Uterus (tissue), 2 donors: Measurements from ENCODE around the gene SLC16A7.

Experiments
- POLR2A ChIP-seq, 2 donors: fragments of 450-650 bp; IDR thresholded peaks; one replicate each; pipeline ENCODE4 v1.6.1; 2016; ENCODE audit warnings: antibody characterized with exemption in 2 of 2, mild to moderate bottlenecking in 1 of 2, moderate library complexity in 1 of 2
- TF ChIP-seq, protein P1 (sequence below), 4 experiments: fragments of 200-600 bp in 2 of 4; fragments of 450-650 bp in 2 of 4; sonication (generic) in 2 of 4; IDR thresholded peaks; one replicate each; pipeline ENCODE4 v1.5.1; 2016 to 2019; ENCODE audit warnings: antibody characterized with exemption in 4 of 4, mild to moderate bottlenecking in 2 of 4, moderate library complexity in 1 of 4

DNA sequence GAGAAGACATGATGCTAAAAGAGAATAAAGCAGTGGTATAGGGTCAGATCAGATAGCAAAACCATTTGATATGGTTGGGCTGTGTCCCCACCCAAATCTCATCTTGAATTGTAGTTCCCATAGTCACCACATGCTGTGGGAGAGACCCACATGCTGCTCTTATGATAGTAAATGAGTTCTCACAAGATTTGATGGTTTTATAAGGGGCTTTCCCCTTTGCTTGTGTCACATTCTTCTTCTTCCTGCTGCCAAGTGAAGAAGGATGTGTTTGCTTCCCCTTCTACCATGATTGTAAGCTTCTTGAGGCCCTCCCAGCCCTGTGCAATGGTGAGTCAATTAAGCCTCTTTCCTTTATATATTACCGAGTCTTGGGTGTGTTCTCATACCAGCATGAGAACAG, 49.4 kb downstream of the SLC16A7 start:
- TF ChIP-seq, protein P1, sequence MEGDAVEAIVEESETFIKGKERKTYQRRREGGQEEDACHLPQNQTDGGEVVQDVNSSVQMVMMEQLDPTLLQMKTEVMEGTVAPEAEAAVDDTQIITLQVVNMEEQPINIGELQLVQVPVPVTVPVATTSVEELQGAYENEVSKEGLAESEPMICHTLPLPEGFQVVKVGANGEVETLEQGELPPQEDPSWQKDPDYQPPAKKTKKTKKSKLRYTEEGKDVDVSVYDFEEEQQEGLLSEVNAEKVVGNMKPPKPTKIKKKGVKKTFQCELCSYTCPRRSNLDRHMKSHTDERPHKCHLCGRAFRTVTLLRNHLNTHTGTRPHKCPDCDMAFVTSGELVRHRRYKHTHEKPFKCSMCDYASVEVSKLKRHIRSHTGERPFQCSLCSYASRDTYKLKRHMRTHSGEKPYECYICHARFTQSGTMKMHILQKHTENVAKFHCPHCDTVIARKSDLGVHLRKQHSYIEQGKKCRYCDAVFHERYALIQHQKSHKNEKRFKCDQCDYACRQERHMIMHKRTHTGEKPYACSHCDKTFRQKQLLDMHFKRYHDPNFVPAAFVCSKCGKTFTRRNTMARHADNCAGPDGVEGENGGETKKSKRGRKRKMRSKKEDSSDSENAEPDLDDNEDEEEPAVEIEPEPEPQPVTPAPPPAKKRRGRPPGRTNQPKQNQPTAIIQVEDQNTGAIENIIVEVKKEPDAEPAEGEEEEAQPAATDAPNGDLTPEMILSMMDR (IDR thresholded peaks at IDR 0.05): no peak
- no peak for TF ChIP-seq POLR2A (IDR thresholded peaks at IDR 0.05)
